ENCODE measurements around the gene CDH24.
"Not testable (repeated sequence)": the region's sequence is repeated elsewhere in the genome, so short reads cannot be mapped to it uniquely, and the experiment has no call there.

The CDH24 gene

GRCh38 chr14:23015618-23016017 is 41.7 kb downstream of the CDH24 start:
- DNase-seq: no peak

- not testable (repeated sequence) for DNase-seq
Observed at GRCh38 chr14:23013749-23014054, 43.6 kb downstream of the CDH24 start.

- no peak for DNase-seq
Observed at GRCh38 chr14:23013054-23013748, 44.1 kb downstream of the CDH24 start.

GRCh38 chr14:23009939-23010726 is 47.2 kb downstream of the CDH24 start, which contains the start of gene C14orf93:
Gene C14orf93 (minus strand): TSS chr14:23010143. CDS start chr14:22999023, 11,120 bp downstream.
- DNase-seq: peak; percentile 97

DNA sequence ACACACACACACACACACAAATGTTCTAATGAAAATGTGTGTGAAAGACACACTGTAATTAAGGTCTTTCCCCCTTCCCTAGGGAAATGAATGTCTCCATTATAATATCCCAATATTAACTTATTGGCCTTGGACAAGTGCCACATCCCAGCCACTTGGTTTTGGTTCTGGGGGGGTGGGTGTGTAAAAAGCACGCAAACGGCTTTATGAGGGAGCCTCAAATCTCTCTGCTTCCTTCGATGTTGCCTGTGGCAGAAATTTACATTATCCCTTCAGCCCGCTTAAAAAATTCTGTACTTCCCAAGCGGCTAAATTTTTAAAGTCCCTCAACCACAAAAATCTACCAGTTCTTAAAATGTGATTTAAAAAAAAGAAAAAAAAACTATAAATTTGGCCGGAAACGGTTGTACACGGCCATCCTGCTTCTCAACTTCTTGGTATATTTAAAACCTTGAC is 47.8 kb downstream of the CDH24 start:
- DNase-seq: no peak

DNA sequence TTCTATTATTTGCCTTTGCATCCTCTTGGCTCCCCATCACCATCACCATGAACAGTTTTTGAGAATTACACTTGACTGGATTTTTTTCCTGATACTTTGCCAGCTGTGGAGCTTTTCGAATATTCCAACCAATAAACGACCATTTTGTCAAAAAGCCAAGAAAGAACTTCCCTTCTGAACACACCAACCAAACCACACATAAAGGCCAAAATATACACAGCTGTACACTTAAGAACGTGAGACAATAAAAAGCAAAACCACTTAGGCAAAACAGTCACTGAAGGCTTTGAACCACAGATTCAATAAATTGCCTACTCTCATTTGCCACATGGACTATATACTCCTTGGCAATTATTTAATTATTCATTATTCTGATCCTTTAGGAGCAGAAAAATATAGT is 48.5 kb downstream of the CDH24 start:
- DNase-seq: peak; percentile 79

GRCh38 chr14:23006544-23007419 is 50.5 kb downstream of the CDH24 start:
- DNase-seq: peak; percentile 100

- no peak for DNase-seq
Observed at GRCh38 chr14:23006188-23006534, 51.2 kb downstream of the CDH24 start.

GRCh38 chr14:23005451-23006187 is 51.7 kb downstream of the CDH24 start:
- DNase-seq: no peak

- DNase-seq: not testable (repeated sequence)
Observed at GRCh38 chr14:23004274-23004673, 53.0 kb downstream of the CDH24 start.

DNA sequence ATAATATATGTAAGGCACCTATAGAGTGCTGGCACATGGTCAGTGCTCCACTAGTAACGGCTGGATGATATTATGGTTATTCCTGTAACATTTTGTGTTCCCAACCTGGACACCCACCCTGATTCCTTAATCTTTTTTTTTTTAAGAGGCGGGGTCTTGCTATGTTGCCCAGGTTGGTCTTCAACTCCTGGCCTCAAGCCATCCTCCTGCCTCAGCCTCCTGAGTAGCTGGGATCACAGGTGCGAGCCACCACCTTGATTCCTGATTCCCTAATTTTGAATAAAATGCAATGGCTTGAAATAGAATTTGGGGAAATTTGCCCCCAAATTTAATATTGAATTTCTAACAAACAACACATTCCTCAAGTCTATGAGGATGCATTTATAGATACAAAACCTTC is 54.7 kb downstream of the CDH24 start:
- DNase-seq: no peak

- DNase-seq: no peak
Observed at GRCh38 chr14:23000860-23001259, 56.5 kb downstream of the CDH24 start.

- DNase-seq: no peak
Observed at GRCh38 chr14:22998329-22999012, 58.8 kb downstream of the CDH24 start.

GRCh38 chr14:22997676-22998323 is 59.5 kb downstream of the CDH24 start:
- DNase-seq: no peak
